Nephron (organoid): ENCODE measurements around the gene SPACA9.

ENCODE experiments used
- H3K27ac Mint-ChIP-seq, 3 experiments: 2 replicates each; pipeline ENCODE4 v1.8.0; 2020; ENCODE audit warnings: mixed read lengths in 3 of 3, mild to moderate bottlenecking in 2 of 3, moderate library complexity in 1 of 3
- H3K27me3 Mint-ChIP-seq: 2 replicates; pipeline ENCODE4 v1.8.0; 2021; ENCODE audit warnings: low read depth, mild to moderate bottlenecking, moderate library complexity, mixed read lengths
- H3K36me3 Mint-ChIP-seq: 2 replicates; pipeline ENCODE4 v1.8.0; 2020; ENCODE audit warnings: low read depth, mixed read lengths
- H3K4me1 Mint-ChIP-seq: 2 replicates; pipeline ENCODE4 v1.8.0; 2020; ENCODE audit warnings: mixed read lengths
- H3K4me3 Mint-ChIP-seq, 3 experiments: 2 replicates each; pipeline ENCODE4 v1.8.0; 2020; ENCODE audit warnings: mild to moderate bottlenecking in 3 of 3, mixed read lengths in 3 of 3, moderate library complexity in 2 of 3
- H3K9me3 Mint-ChIP-seq: 2 replicates; pipeline ENCODE4 v1.8.0; 2020; ENCODE audit warnings: mixed read lengths
- CTCF ChIP-seq, 3 experiments: fragments of 200-600 bp; sonication (generic); IDR thresholded peaks; one replicate each; pipeline ENCODE4 v1.5.0; 2021; ENCODE audit warnings: antibody characterized with exemption in 3 of 3; ENCODE audit not compliant: unreplicated experiment in 3 of 3

The SPACA9 gene

GRCh38 chr9:132878695-132879456 lies at the start of gene SPACA9:
TSS of gene SPACA9 (plus strand) at chr9:132878898. CDS start at chr9:132883948, 5,050 bp downstream.
- no peaks in the 10 kb centered on the region for H3K27me3 Mint-ChIP-seq
- H3K27ac Mint-ChIP-seq: peak within 1 kb of the TSS; percentile 59 to 94 (median 86)
- H3K4me3 Mint-ChIP-seq: peak within 1 kb of the TSS; percentile 83 to 94 (median 88)
- H3K4me1 Mint-ChIP-seq: no peaks in the 10 kb centered on the region
- H3K36me3 Mint-ChIP-seq: no peaks in the 10 kb centered on the region
- no peaks in the 10 kb centered on the region for H3K9me3 Mint-ChIP-seq
- no peak for TF ChIP-seq CTCF (IDR thresholded peaks at IDR 0.05; ENCODE audit: unreplicated experiment in 3 of 3)

DNA sequence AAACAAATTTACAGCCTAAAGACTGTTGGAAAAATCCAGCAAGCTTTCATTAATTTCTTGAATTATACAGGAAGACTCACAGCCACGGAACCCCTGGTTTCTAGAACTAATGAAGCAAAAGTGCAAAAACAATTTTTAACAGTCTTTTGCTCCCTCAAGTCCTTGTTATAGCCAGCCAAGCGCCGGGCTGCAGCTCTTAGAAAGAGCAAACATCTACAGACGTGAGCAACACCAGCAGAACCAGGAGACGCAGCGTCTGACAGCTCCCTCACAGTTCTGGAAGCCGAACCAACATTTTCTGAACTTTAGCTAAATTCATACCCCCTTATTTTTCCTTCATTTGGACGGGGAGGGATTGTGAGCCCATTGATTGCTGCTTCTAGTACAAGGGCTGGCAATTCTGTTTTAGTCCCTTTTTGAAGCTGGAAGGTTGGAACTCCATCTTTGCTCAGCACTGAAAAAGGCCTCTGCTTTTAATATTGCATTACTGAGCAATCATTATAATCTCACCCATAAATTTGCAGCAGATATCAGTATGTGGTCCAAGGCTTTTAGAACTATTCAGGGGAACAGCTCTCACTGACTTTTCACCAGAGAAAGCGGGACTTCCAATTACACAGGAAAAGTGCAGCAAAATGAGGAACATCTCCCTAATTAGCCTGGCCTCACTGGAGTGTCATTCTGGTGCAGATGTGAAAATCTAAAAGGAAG lies 46.4 kb upstream of the SPACA9 start:
- Mint-ChIP-seq H3K27ac (no peak overlapping the region), H3K36me3 (no peaks in the 10 kb centered on the region), H3K4me3 (no peak overlapping the region), H3K9me3 (peaks cover 2% of the 10 kb centered on the region), H3K27me3 (peaks cover 16% of the 10 kb centered on the region), H3K4me1 (peaks cover 19% of the 10 kb centered on the region)
- TF ChIP-seq CTCF (IDR thresholded peaks at IDR 0.05; ENCODE audit: unreplicated experiment in 3 of 3): no peak

DNA sequence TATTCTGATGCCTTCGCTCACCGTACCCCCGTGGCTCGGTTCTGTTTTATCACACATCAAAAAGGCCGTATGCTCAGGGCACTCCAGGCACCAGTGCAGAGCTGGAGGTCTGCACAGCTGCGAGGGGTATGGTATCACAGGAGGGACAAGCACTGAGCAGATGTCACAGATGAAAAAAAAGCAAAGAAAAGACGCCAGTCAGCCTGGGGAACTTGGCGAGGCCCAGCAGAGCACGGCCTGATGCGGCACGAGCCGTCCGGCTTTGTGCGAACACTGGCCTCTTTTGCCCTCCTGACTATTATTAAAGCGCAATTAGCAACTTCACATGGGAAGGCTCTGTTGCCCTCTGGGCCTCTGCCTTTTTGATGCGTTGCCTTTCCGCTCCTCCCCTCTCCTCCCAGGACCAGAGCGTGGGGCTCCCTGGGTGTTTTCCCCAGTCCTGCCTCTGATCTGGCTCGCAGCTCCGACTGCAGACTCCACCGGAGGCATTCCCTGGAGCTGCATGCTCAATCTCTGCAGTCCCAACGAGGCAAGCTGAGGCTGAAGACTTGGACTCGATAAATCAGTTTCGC lies 45.1 kb upstream of the SPACA9 start:
- Mint-ChIP-seq H3K27me3 (peaks cover 16% of the 10 kb centered on the region), H3K4me1 (peaks cover 19% of the 10 kb centered on the region), H3K27ac (peak overlapping the region in 1 of 3 experiments; percentile 12), H3K9me3 (peaks cover 2% of the 10 kb centered on the region), H3K4me3 (no peak overlapping the region), H3K36me3 (no peaks in the 10 kb centered on the region)
- TF ChIP-seq CTCF (IDR thresholded peaks at IDR 0.05; ENCODE audit: unreplicated experiment in 3 of 3): no peak

- H3K27me3 Mint-ChIP-seq: peaks cover 16% of the 10 kb centered on the region
- TF ChIP-seq CTCF (IDR thresholded peaks at IDR 0.05; ENCODE audit: unreplicated experiment in 3 of 3): no peak
- H3K27ac Mint-ChIP-seq: no peak overlapping the region
- peaks cover 19% of the 10 kb centered on the region for H3K4me1 Mint-ChIP-seq
- H3K9me3 Mint-ChIP-seq: peaks cover 2% of the 10 kb centered on the region
- no peaks in the 10 kb centered on the region for H3K36me3 Mint-ChIP-seq
- H3K4me3 Mint-ChIP-seq: no peak overlapping the region
Measured at GRCh38 chr9:132834343-132834742, 44.4 kb upstream of the SPACA9 start.

DNA sequence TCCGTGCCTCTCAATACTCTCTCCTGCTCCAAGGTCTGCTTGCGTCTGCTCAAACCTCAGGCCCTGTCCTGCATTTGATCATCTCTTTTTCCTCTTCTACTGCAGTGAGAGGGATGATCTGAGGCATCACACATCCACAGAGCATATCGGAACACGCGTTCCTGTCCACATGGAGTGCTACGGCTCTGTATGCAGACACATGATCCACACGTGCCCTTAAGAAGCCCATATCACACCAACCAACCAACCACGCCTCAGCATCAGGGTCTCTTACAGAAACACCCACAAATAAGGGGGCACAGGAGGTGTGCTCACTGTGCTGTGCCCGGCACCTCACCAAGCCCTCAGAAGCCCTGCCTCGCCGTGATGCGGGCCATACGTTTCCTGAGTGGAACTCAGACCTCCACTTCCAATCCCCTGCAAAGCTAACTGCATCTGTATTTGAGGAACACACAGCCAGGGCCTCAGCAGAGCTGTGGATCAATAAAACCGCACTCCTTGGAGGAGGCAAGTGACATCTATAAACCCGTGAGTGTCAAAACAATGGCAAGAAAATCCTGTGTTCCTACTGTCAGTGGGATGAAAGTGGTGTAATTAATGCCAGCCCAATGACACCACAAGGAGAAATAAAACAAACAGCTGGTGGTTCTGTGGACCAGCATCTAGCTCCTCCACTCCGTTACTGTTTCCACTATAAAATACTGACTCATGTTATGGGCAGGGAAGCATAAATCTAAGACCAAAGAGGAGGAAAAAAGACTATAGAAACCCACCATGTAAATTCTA lies 41.0 kb upstream of the SPACA9 start:
- H3K4me1 Mint-ChIP-seq: peaks cover 14% of the 10 kb centered on the region
- TF ChIP-seq CTCF (IDR thresholded peaks at IDR 0.05; ENCODE audit: unreplicated experiment in 3 of 3): no peak
- H3K4me3 Mint-ChIP-seq: no peak overlapping the region
- H3K27me3 Mint-ChIP-seq: peaks cover 22% of the 10 kb centered on the region
- no peaks in the 10 kb centered on the region for H3K36me3 Mint-ChIP-seq
- H3K27ac Mint-ChIP-seq: no peak overlapping the region
- H3K9me3 Mint-ChIP-seq: no peaks in the 10 kb centered on the region
